Astrocyte (in vitro differentiated cells and primary cell): Measurements from ENCODE around the gene MAP4K4. TPM values are rescaled to one million over a fixed set of nuclear protein-coding genes. Genes with fewer than 3 reads are reported as not detected.

Source experiments
- DNase-seq: peaks from one replicate; pipeline ENCODE4 v3.0.0-alpha.2; 2010; ENCODE audit warnings: low read depth
- FAIRE-seq: peaks from 2 replicates; lab custom pipeline; 2011; peaks lifted over from hg19 to GRCh38; lab: Jason Lieb, UNC
- H2AFZ ChIP-seq: 2 replicates; pipeline ENCODE4 v1.6.0; 2012; ENCODE audit warnings: low read depth, low read length, inconsistent platforms
- H3K27ac ChIP-seq: 2 replicates; pipeline ENCODE4 v1.5.1; 2011; ENCODE audit warnings: low read depth, low read length, inconsistent platforms
- H3K27me3 ChIP-seq: 2 replicates; pipeline ENCODE4 v1.6.0; 2011; ENCODE audit warnings: low read length, inconsistent platforms; ENCODE audit not compliant: insufficient read depth
- H3K36me3 ChIP-seq: 2 replicates; pipeline ENCODE4 v1.5.1; 2011; ENCODE audit warnings: low read length, inconsistent platforms; ENCODE audit not compliant: insufficient read depth
- H3K4me1 ChIP-seq: 2 replicates; pipeline ENCODE4 v1.5.1; 2011; ENCODE audit warnings: low read length, inconsistent platforms; ENCODE audit not compliant: insufficient read depth
- H3K4me2 ChIP-seq: 2 replicates; pipeline ENCODE4 v1.6.0; 2012; ENCODE audit warnings: low read length, inconsistent platforms
- H3K4me3 ChIP-seq: 2 replicates; pipeline ENCODE4 v1.5.1; 2011; ENCODE audit warnings: low read depth, mild to moderate bottlenecking, low read length, inconsistent platforms; ENCODE audit not compliant: insufficient read depth
- H3K79me2 ChIP-seq: 2 replicates; pipeline ENCODE4 v1.6.0; 2012; ENCODE audit warnings: mild to moderate bottlenecking, low read length, inconsistent platforms; ENCODE audit not compliant: insufficient read depth
- H3K9ac ChIP-seq: 2 replicates; pipeline ENCODE4 v1.6.0; 2012; ENCODE audit warnings: mild to moderate bottlenecking, low read length, inconsistent platforms
- H3K9me3 ChIP-seq: 2 replicates; pipeline ENCODE4 v1.5.1; 2012; ENCODE audit warnings: low read depth, mild to moderate bottlenecking, low read length, inconsistent platforms; ENCODE audit not compliant: insufficient read depth
- H4K20me1 ChIP-seq: 2 replicates; pipeline ENCODE4 v1.6.0; 2012; ENCODE audit warnings: low read length, inconsistent platforms; ENCODE audit not compliant: insufficient read depth
- H3K27ac Mint-ChIP-seq: one replicate; pipeline ENCODE4 v1.8.0; 2021; ENCODE audit warnings: mild to moderate bottlenecking, mixed read lengths; ENCODE audit not compliant: unreplicated experiment
- H3K27me3 Mint-ChIP-seq: one replicate; pipeline ENCODE4 v1.8.0; 2021; ENCODE audit warnings: low read depth, mixed read lengths; ENCODE audit not compliant: unreplicated experiment
- H3K36me3 Mint-ChIP-seq: one replicate; pipeline ENCODE4 v1.8.0; 2021; ENCODE audit warnings: low read depth, mixed read lengths; ENCODE audit not compliant: unreplicated experiment
- H3K4me1 Mint-ChIP-seq: one replicate; pipeline ENCODE4 v1.8.0; 2021; ENCODE audit warnings: low read depth, mixed read lengths; ENCODE audit not compliant: unreplicated experiment
- H3K4me3 Mint-ChIP-seq: one replicate; pipeline ENCODE4 v1.8.0; 2021; ENCODE audit warnings: mild to moderate bottlenecking, moderate library complexity, mixed read lengths; ENCODE audit not compliant: unreplicated experiment
- H3K9me3 Mint-ChIP-seq: one replicate; pipeline ENCODE4 v1.8.0; 2021; ENCODE audit warnings: mild to moderate bottlenecking, mixed read lengths; ENCODE audit not compliant: unreplicated experiment
- CTCF ChIP-seq: IDR thresholded peaks from 2 replicates; pipeline ENCODE4 v1.5.1; 2011; ENCODE audit warnings: low read depth, mild to moderate bottlenecking, inconsistent platforms, low read length, moderate library complexity; ENCODE audit not compliant: insufficient read depth
- EZH2 ChIP-seq: IDR thresholded peaks from 2 replicates; pipeline ENCODE4 v1.6.1; 2012; ENCODE audit warnings: mild to moderate bottlenecking, low read length, inconsistent platforms; ENCODE audit not compliant: insufficient read depth
- total RNA-seq: library from RNA; stranded (reverse); gene quantifications from 2 replicates; pipeline ENCODE4 v1.2.1, GENCODE V29; 2021

Gene MAP4K4
- total RNA-seq, 1 donor from 2014 or later = 231 TPM

- Mint-ChIP-seq H3K9me3 (no peaks in the 10 kb centered on the region), H3K36me3 (no peaks in the 10 kb centered on the region), H3K4me3 (no peak overlapping the region), H3K27ac (no peak overlapping the region), H3K27me3 (no peaks in the 10 kb centered on the region), H3K4me1 (peaks cover 57% of the 10 kb centered on the region)
- no peaks in the 10 kb centered on the region for H3K27me3 ChIP-seq
- no peak for TF ChIP-seq EZH2
- no peak for TF ChIP-seq CTCF
- peaks cover 98% of the 10 kb centered on the region for H4K20me1 ChIP-seq
- H3K9ac ChIP-seq = no peak overlapping the region
- H3K4me2 ChIP-seq = no peak overlapping the region
- H2AFZ ChIP-seq = no peak overlapping the region
- peaks cover 33% of the 10 kb centered on the region for H3K4me1 ChIP-seq
- FAIRE-seq (no peak), DNase-seq (no peak)
- peaks cover 100% of the 10 kb centered on the region for H3K79me2 ChIP-seq
- H3K9me3 ChIP-seq = no peaks in the 10 kb centered on the region
- H3K4me3 ChIP-seq = no peak overlapping the region
- no peak overlapping the region for H3K27ac ChIP-seq
- no peaks in the 10 kb centered on the region for H3K36me3 ChIP-seq
Measured at GRCh38 chr2:101778102-101778501, 80.6 kb downstream of the MAP4K4 start.

- no peak for FAIRE-seq
Measured at GRCh38 chr2:101779190-101779589, 81.7 kb downstream of the MAP4K4 start.

More at GRCh38 chr2:101779190-101779589, 81.7 kb downstream of the MAP4K4 start:
- Histone ChIP-seq H3K79me2 (peaks cover 100% of the 10 kb centered on the region), H3K27ac (no peak overlapping the region), H3K4me2 (no peak overlapping the region), H3K4me3 (no peak overlapping the region), H3K27me3 (no peaks in the 10 kb centered on the region), H3K4me1 (peaks cover 33% of the 10 kb centered on the region), H3K9ac (no peak overlapping the region), H3K9me3 (no peaks in the 10 kb centered on the region), H3K36me3 (peaks cover 3% of the 10 kb centered on the region), H2AFZ (no peak overlapping the region), H4K20me1 (peaks cover 99% of the 10 kb centered on the region)
- Mint-ChIP-seq H3K27me3 (no peaks in the 10 kb centered on the region), H3K27ac (no peak overlapping the region), H3K4me1 (peaks cover 50% of the 10 kb centered on the region), H3K9me3 (no peaks in the 10 kb centered on the region), H3K36me3 (no peaks in the 10 kb centered on the region), H3K4me3 (no peak overlapping the region)
- TF ChIP-seq EZH2 (no peak), CTCF (no peak)
- DNase-seq = no peak
